ENCODE measurements around the gene CBX3.
A peak's percentile ranks its signal among the peaks of the same experiment; 100 is the strongest.
"Not testable (repeated sequence)": the region's sequence is repeated elsewhere in the genome, so short reads cannot be mapped to it uniquely, and the experiment has no call there.

The CBX3 gene

DNA sequence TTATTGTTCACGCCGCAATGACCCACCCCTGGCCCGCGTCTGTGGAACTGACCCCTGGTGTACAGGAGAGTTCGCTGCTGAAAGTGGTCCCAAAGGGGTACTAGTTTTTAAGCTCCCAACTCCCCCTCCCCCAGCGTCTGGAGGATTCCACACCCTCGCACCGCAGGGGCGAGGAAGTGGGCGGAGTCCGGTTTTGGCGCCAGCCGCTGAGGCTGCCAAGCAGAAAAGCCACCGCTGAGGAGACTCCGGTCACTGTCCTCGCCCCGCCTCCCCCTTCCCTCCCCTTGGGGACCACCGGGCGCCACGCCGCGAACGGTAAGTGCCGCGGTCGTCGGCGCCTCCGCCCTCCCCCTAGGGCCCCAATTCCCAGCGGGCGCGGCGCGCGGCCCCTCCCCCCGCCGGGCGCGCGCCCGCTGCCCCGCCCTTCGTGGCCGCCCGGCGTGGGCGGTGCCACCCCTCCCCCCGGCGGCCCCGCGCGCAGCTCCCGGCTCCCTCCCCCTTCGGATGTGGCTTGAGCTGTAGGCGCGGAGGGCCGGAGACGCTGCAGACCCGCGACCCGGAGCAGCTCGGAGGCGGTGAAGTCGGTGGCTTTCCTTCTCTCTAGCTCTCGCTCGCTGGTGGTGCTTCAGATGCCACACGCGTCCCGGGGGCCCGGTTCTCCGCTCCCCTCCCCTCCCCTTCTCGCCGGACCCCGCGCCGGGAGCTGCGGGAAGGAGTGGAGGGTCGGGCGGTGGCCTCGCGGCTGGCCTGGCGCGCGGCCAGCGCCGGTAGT lies at the start of gene CBX3:
TSS of gene CBX3 (plus strand) at position 499 of the 772 bp plus-strand sequence. CDS start 1,254 bp downstream, outside the sequence.
- no peak for DNase-seq (ENCODE audit: extremely low read depth, low read depth)
- TF ChIP-seq, protein P1, sequence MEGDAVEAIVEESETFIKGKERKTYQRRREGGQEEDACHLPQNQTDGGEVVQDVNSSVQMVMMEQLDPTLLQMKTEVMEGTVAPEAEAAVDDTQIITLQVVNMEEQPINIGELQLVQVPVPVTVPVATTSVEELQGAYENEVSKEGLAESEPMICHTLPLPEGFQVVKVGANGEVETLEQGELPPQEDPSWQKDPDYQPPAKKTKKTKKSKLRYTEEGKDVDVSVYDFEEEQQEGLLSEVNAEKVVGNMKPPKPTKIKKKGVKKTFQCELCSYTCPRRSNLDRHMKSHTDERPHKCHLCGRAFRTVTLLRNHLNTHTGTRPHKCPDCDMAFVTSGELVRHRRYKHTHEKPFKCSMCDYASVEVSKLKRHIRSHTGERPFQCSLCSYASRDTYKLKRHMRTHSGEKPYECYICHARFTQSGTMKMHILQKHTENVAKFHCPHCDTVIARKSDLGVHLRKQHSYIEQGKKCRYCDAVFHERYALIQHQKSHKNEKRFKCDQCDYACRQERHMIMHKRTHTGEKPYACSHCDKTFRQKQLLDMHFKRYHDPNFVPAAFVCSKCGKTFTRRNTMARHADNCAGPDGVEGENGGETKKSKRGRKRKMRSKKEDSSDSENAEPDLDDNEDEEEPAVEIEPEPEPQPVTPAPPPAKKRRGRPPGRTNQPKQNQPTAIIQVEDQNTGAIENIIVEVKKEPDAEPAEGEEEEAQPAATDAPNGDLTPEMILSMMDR (IDR thresholded peaks at IDR 0.05; ENCODE audit: low read depth, low read length, missing control alignments) = no peak

DNA sequence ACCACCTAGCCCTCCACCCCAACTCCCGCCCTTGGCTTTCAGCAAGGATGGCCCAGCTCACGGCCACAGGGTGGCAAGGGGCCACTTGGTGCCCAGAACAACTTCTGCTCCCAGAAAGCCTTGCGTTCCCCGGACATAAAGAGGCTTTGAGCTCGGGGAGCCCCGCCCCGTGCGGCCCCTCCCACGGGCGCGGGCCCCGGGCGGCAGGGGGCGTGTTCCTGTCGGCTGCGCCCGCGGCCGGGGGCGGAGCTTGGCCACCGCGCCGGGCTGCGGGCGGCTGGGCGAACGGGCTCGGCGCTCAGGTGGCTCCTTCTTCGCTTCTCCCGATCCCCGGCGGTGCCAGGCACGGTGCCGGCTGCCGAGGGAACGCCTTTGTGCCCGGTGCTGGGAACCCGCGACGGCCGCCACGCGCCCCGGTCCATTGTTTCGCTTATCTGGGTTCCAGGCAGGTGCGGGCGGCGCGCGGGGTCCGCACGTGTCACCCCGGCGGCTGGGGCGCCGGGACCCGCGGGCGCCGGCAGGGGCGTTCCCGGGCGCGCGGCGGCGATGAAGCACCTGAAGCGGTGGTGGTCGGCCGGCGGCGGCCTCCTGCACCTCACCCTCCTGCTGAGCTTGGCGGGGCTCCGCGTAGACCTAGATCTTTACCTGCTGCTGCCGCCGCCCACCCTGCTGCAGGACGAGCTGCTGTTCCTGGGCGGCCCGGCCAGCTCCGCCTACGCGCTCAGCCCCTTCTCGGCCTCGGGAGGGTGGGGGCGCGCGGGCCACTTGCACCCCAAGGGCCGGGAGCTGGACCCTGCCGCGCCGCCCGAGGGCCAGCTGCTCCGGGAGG lies 49.4 kb upstream of the CBX3 start, which contains the start of gene NFE2L3:
TSS of gene NFE2L3 (plus strand) at position 246 of the 829 bp plus-strand sequence. CDS start at position 547, 301 bp downstream.
- TF ChIP-seq, protein P1 (IDR thresholded peaks at IDR 0.05; ENCODE audit: low read depth, low read length, missing control alignments) = no peak
- H3K4me3 ChIP-seq (replicated peaks; ENCODE audit: low read depth, low read length) = peak within 1 kb of the TSS; percentile 52
- DNase-seq (ENCODE audit: extremely low read depth, low read depth) = peak; percentile 10

More for the DNA sequence above, at the start of gene CBX3:
- H3K4me3 ChIP-seq (replicated peaks; ENCODE audit: low read depth, low read length) = peak within 1 kb of the TSS; percentile 87

DNA sequence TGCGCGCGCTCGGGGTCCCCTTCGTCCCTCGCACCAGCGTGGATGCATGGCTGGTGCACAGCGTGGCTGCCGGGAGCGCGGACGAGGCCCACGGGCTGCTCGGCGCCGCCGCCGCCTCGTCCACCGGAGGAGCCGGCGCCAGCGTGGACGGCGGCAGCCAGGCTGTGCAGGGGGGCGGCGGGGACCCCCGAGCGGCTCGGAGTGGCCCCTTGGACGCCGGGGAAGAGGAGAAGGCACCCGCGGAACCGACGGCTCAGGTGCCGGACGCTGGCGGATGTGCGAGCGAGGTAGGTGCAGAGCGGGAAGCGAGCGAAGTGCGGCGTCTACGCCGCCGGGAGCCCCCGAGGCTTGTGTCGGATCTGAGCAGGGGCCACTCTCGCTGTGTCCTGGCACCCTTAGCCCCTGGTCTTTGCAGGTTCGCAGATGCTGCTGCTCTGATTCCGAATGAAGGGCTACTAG lies 48.7 kb upstream of the CBX3 start:
- DNase-seq (ENCODE audit: extremely low read depth, low read depth) = not testable (repeated sequence)
- H3K4me3 ChIP-seq (replicated peaks; ENCODE audit: low read depth, low read length) = peak overlapping the region; percentile 52

DNA sequence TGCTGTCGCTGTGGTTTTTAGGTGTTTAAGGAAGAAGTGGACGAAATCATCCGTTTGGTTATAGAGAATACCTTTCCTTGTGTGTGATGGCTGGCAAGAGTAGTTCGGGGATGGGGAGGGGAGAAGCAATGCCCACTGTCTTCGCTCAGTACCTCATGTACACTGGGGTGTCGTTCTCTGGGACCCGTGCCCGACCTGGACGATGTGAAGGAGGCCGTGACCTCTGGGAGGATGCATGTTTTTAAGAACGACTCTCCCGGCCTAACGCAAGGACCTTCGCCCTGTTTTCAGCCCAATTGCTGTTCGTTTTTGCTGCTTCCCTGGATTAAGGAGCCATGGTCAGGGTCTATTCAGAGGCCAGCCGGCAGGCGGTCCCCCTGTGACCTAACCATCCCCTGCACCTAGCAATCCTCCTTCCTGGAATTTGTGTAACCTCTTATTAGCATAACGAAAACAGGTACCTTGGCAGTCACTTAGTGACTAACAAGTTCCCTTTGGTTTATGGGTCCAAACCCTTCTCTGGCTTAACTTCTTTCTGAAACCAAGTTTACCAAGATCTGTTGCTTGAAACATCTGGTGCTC lies 48.2 kb upstream of the CBX3 start:
- DNase-seq (ENCODE audit: extremely low read depth, low read depth) = no peak

DNA sequence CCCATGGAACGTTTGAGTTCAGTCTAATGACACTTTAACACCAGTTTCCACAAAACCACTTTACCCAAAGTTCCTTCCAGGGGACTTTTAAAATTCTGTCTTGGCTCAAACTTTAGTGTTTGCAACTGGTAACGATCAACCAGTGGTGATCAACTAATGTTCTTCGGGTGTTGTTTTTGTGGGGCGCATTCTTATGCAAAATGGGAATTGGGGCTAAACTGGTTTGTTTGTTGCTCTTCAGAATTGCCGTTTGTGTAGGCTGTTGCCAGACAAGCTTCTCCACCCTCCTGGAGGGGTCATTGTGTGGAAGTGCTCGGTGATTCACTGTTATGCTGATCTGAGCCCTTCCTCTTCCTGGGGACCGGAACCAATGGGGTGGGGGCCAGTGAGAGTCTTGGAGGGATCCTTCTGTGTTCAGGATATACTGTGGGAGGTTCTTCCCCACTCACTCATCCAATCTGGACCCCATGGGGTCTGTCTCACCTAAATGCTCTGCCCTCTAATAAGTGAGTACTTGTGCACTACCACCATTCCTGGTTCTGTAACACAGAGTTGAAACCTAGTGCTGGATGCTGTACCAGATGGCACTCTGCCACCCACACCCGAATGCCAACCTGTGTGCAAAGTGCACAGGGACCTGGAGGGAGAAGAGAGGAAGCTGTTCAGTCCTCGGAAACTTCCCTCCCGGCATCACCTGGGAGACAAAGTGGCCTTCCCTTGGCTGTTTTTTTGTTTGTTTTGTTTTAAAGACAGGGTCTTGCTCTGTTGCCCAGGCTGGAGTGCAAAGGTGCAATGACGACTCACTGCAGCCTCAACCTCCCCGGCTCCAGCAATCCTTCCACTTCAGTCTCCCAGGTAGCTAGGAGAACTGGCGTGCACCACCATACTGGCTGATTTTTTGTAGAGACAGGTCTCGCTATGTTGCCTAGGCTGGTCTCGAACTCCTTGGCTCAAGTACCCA lies 47.4 kb upstream of the CBX3 start:
- TF ChIP-seq, protein P1 (IDR thresholded peaks at IDR 0.05; ENCODE audit: low read depth, low read length, missing control alignments) = no peak
- peak; percentile 11 for DNase-seq (ENCODE audit: extremely low read depth, low read depth)
- peak overlapping the region; percentile 52 for H3K4me3 ChIP-seq (replicated peaks; ENCODE audit: low read depth, low read length)

More for the DNA sequence above, 48.2 kb upstream of the CBX3 start:
- TF ChIP-seq, protein P1 (IDR thresholded peaks at IDR 0.05; ENCODE audit: low read depth, low read length, missing control alignments) = no peak
- H3K4me3 ChIP-seq (replicated peaks; ENCODE audit: low read depth, low read length) = peak overlapping the region; percentile 52

DNA sequence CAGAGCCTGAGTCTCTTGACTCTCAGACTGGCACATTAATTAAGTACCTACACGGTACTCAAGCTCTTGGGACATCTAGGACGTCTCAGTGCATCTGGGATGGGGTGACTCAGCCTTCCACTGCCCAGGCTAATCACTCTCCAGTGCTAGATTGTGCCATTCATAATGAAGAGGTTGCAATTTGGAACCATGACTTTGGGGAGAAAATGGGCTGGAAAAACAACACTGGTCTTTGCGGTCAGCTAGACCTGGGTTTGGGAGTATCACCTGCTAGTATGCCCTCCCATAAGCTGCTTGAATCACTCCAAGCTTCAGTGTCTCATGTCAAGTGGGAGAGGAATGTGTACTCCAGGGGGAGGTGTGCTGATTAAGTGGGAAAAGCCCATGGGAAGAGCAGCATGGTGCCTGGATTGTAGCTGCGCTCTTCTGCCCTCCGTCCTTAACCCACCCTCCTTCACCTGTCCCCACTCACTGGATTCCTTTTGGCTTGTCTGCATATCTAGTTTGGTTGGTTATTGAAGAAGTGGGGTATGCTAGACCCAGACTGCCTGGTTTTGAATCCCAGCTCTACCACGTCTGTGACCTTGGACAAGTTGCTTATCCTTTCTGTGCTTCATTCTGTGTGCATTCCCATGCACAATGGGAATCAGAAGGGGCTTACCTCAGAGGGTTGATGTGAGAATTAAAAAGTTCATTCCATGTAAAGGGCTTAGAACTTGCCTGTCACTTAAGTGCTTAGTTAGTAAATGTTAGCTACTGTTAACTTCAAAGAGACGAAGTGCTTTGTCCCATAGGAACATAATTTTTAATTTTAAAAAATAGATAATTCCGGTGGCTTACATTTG lies 45.8 kb upstream of the CBX3 start:
- H3K4me3 ChIP-seq (replicated peaks; ENCODE audit: low read depth, low read length) = peak overlapping the region; percentile 19
- no peak for DNase-seq (ENCODE audit: extremely low read depth, low read depth)
- TF ChIP-seq, protein P1 (IDR thresholded peaks at IDR 0.05; ENCODE audit: low read depth, low read length, missing control alignments) = no peak
